Uterus (tissue), 2 donors: ENCODE data around the gene AKAP10.

ENCODE experiments used
- POLR2A ChIP-seq, 2 donors: fragments of 450-650 bp; IDR thresholded peaks; one replicate each; pipeline ENCODE4 v1.6.1; 2016; ENCODE audit warnings: antibody characterized with exemption in 2 of 2, mild to moderate bottlenecking in 1 of 2, moderate library complexity in 1 of 2
- TF ChIP-seq, protein P1 (sequence below), 4 experiments: fragments of 200-600 bp in 2 of 4; fragments of 450-650 bp in 2 of 4; sonication (generic) in 2 of 4; IDR thresholded peaks; one replicate each; pipeline ENCODE4 v1.5.1; 2016 to 2019; ENCODE audit warnings: antibody characterized with exemption in 4 of 4, mild to moderate bottlenecking in 2 of 4, moderate library complexity in 1 of 4

DNA sequence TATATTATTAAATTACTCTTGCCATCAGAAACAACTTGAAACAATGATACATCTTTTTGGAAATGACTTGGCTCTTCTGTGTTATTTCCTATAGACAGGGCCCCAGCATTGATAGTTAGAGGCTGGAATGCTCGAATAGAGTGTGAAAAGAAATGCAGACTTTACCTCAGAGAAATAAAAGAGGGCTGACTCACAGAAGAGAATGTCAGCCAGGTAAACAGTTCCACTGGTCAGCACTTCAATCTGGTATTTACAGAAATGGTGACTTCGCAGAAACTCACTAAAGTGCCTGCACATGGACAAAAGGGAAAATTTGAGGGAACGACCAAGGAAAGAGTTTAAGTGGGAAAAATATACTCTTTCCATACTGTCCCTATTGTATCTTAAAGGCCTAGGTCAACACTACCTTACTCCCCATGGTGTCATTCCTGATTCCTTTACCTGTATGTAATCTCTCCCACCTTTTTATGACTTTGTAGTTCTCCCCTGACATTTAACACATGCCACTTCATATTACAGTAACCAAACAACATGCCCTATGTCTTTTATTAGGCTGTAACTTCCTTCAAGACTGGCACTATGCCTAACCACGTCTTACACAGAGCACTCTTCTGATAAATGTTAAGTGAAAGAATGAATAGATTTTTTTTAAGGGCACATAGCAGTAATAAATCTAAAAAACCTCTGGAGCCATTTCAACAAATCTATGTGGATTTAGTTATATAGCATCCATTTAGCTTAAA lies 36.7 kb downstream of the AKAP10 start:
- TF ChIP-seq, protein P1, sequence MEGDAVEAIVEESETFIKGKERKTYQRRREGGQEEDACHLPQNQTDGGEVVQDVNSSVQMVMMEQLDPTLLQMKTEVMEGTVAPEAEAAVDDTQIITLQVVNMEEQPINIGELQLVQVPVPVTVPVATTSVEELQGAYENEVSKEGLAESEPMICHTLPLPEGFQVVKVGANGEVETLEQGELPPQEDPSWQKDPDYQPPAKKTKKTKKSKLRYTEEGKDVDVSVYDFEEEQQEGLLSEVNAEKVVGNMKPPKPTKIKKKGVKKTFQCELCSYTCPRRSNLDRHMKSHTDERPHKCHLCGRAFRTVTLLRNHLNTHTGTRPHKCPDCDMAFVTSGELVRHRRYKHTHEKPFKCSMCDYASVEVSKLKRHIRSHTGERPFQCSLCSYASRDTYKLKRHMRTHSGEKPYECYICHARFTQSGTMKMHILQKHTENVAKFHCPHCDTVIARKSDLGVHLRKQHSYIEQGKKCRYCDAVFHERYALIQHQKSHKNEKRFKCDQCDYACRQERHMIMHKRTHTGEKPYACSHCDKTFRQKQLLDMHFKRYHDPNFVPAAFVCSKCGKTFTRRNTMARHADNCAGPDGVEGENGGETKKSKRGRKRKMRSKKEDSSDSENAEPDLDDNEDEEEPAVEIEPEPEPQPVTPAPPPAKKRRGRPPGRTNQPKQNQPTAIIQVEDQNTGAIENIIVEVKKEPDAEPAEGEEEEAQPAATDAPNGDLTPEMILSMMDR (IDR thresholded peaks at IDR 0.05), result no peak
- no peak for TF ChIP-seq POLR2A (IDR thresholded peaks at IDR 0.05)
